ENCODE results near the gene CAV1. TPM values are rescaled to one million over a fixed set of nuclear protein-coding genes. Genes with fewer than 3 reads are reported as not detected.

The CAV1 gene, protein sequence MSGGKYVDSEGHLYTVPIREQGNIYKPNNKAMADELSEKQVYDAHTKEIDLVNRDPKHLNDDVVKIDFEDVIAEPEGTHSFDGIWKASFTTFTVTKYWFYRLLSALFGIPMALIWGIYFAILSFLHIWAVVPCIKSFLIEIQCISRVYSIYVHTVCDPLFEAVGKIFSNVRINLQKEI
- polyA plus RNA-seq, result 0.26 and 2.1 TPM in 2 replicates

DNA sequence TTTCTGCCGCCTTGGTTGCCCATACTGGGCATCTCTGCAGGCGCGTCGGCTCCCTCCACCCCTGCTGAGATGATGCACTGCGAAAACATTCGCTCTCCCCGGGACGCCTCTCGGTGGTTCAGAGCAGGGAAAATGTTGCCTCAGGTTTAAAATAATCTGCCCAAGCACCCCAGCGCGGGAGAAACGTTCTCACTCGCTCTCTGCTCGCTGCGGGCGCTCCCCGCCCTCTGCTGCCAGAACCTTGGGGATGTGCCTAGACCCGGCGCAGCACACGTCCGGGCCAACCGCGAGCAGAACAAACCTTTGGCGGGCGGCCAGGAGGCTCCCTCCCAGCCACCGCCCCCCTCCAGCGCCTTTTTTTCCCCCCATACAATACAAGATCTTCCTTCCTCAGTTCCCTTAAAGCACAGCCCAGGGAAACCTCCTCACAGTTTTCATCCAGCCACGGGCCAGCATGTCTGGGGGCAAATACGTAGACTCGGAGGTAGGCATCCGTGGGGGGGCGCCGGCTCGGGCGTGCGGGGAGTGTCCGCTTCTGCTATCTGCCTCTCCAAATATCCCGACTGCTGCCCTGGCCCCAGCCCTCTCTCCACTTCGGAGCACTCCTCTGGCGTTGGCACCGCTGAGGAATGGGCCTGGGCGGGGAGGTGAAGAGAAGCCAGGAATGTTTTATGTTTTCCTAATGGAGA is at the start of gene CAV1:
TSS of gene CAV1 (plus strand) at position 428 of the 689 bp plus-strand sequence. CDS start at position 455, 27 bp downstream.

DNA sequence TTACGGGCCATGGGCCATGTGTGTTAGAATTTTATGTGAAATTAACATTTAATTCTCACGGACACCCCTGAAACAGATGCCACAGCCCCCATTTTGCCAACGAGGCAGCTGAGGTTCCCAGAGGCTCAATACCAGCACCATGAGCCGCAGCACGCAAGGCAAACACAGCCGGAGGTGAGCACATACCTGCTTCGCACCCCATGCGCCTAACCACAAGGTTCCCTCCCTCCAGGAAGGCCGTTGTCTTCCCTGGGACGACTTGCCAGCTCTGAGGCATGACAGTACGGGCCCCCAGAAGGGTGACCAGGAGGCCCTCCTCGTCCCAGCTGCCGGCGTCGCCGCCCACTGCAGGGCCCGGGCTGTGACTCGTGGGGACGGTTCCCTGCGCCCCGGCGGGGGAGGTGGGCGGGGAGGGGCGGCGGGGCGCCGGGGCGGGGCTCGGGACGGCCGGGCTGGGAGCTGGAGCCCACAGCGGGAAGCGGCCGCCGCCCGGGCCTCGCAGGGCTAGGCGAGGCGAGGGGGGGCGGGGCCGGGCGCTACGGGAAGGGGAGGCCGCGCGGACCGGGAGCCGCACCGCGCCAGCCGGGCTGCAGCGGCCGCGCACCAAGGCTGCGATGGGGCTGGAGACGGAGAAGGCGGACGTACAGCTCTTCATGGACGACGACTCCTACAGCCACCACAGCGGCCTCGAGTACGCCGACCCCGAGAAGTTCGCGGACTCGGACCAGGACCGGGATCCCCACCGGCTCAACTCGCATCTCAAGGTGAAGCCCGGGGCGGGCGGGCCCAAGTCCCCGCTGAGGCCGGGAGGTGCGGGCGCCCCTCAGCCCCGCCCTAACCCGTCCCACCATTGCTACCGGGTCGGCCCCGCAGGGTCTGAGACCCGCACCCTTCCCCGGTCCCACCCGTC is 25.4 kb upstream of the CAV1 start, which contains the start of gene CAV2:
TSS of gene CAV2 (plus strand) at position 571 of the 910 bp plus-strand sequence. CDS start at position 615, 44 bp downstream.

Other genes starting within 250 kb of the CAV1 start
- 0.14 and 1.9 TPM in 2 replicates for gene CAV2, start 25.3 kb upstream of the CAV1 start, polyA plus RNA-seq
- gene MET, start 147.2 kb downstream of the CAV1 start, polyA plus RNA-seq, result 0.21 and 2.1 TPM in 2 replicates

All from Purkinje cell (primary cell).